HG03097 (cell line): Measurements from ENCODE around the gene SMAD1.
A peak's percentile ranks its signal among the peaks of the same experiment; 100 is the strongest.
"Not testable (repeated sequence)": the region's sequence is repeated elsewhere in the genome, so short reads cannot be mapped to it uniquely, and the experiment has no call there.

Source experiments
- ATAC-seq: cut with Tn5 transposase; IDR thresholded peaks from one replicate; pipeline ENCODE4 v1.9.1; 2021; ENCODE audit not compliant: unreplicated experiment, low FRiP score

The SMAD1 gene

DNA sequence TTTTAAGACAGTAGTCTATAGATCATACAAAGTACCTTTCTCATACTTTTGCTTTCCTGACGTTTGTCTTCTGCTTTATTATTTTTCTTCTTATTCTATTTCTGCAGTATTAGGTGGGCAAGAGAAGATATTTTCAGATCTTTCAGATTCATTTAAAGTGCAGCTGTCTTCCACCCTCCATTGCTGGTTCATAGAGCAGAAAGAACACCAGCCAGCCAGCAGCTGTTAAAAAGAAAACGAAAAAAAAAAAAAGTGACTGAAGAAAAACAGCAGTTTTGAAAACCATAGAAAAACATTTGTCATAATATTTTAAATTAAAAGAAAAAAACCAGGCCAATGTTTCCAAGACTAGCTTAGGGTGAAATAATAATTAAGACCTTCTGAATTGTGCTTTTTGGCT lies 42.9 kb downstream of the SMAD1 start:
- no peak for ATAC-seq

GRCh38 chr4:145525291-145525740 lies 43.7 kb downstream of the SMAD1 start:
- ATAC-seq: no peak

DNA sequence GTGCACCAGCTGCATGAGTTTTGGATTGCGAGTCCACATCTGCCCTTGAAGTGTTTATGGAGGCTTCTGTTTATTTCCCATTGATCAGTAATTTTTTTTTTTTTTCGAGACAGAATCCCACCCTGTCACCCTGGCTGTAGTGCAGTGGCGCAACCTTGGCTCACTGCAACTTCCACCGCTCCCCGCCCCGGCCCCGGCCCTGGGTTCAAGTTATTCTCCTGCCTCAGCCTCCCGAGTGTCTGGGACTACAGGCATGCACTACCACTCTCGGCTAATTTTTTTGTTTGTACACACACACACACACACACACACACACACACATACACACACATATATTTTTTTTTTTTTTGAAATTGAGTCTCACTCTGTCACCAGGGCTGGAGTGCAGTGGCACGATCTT lies 46.1 kb downstream of the SMAD1 start:
- no peak for ATAC-seq

GRCh38 chr4:145528601-145529000 lies 46.9 kb downstream of the SMAD1 start:
- ATAC-seq: no peak

DNA sequence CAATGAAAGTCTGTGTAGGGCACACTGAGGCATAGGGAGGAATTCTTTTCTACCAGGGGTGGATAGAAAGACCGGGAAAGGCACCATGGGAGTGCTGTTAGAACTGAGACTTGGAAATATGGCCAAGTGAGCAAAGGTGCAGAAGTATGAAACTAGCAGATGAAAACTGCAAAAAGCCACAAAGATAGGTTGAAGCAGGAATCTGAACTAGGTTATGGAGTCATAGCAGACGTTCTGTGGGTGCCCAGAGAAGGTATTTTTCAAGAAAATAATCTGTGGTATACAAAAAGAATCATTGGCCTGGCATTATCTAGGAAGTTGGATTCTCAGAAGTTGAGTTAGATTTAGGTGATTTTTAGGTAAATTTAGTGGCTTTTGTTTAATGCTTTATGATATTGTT lies 48.5 kb downstream of the SMAD1 start:
- no peak for ATAC-seq

DNA sequence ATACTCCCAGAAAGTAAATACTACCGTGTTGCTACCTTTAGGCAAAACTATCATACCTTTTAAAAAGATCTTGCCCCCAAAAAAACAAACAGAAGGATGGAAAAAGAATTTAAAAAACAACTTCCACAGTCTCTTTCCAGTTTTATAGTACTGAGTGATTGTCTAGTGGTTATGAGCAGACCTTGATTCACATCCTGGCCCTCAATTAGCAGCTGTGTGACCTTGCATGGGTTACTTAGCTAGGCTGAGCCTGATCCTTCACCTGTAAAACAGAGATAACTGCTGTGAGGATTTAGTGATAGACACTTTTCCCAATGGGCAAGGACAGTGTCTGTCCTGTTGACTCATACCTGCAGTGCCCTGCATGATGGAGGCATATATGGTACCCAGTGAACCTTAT lies 49.0 kb downstream of the SMAD1 start:
- no peak for ATAC-seq

- ATAC-seq: no peak
Measured at GRCh38 chr4:145531223-145531622, 49.6 kb downstream of the SMAD1 start.

- ATAC-seq: no peak
Measured at GRCh38 chr4:145531859-145532258, 50.2 kb downstream of the SMAD1 start.

- no peak for ATAC-seq
Measured at GRCh38 chr4:145533001-145533400, 51.3 kb downstream of the SMAD1 start.

DNA sequence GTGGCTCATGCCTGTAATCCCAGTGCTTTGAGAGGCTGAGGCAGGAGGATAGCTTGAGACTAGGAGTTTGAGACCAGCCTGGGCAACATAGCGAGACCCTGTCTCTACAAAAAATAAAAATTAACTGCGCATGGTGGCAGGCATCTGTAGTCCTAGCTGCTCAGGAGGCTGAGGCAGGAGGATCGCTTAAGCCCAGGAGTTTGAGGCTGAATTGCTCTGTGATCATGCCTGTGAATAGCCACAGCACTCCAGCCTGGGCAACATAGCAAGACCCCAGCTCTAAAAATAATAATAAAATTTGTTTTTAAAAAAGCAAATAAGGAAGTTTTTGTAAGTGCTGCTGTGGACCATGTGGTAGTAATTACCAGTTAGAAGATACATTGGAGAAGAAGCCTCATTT lies 51.8 kb downstream of the SMAD1 start:
- ATAC-seq: not testable (repeated sequence)

DNA sequence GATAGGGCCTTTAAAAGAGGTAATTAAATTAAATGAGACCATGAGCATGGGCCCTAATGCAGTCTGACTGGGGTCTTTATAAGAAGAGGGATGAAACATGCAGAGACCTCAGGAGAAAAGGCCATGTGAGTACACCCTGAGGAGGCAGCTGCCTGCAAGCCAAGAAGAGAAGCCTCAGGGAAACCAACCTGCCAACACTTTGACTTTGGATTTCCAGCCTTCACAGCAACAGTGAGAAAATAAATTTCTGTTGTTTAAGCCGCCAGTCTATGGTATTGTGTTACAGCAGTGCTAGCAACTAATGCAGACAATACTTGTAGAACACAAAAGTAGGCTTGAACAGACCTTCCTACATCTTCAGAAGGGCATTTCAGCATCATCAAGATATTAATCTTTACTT lies 52.3 kb downstream of the SMAD1 start:
- no peak for ATAC-seq

DNA sequence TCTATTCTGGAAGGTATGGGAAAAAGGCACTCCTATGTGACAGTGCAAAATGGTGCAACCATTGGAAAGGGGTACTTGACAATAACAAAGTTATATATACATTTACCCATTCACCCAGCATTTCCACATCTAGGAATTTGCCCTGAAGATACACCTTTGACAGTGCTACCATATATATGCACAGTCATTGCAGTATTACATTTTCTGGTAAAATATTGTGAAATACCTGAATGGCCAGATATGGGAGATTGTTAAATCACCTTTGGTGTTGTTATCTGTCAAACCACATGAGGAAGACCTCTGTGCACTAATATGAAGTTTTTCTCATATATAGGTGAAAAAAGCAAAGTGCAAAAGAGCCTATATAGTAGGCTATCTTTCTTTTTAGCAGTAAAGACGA lies 53.5 kb downstream of the SMAD1 start:
- ATAC-seq: no peak

- ATAC-seq: no peak
Measured at GRCh38 chr4:145536044-145536443, 54.4 kb downstream of the SMAD1 start.

DNA sequence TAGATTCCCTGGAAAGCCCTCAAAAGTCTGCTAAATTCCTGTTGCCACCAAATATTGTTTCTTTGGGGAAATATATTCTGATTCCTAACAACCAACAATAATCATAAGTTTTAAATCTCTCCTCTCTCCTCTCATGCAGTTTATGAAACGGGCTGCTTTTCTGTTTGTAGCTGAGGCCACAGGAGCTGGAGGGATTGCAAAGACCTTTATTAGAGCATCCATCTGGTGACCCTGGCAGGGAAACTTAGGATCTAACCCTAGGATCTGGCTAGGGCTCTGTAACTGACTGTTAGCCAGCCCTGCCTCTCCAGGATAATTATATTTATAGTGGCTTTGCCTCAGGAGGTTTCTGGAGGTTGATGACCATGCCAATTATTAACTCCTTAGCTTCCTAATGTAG lies 56.9 kb downstream of the SMAD1 start:
- ATAC-seq: no peak

- no peak for ATAC-seq
Measured at GRCh38 chr4:145539671-145540070, 58.0 kb downstream of the SMAD1 start.

- no peak for ATAC-seq
Measured at GRCh38 chr4:145540235-145540634, 58.6 kb downstream of the SMAD1 start.

DNA sequence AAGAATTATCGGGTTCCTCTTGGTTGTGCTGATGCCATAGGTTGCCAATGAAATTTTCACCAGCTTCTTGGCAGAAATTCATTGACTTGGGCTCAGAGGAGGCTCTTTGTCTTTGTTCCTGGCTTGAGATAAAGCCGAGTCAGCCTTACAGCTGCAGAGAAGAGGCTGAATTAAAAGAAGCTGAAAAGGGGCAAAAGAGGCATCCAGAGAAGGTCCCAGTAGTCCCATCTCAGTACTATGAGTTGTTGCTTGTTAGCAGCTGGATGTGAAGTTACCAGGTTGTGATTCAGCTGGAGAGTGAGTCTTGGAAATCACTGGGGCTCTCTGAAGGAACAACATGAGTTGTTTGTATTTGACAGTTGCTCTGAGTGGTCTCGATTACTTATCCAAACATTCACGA lies 59.7 kb downstream of the SMAD1 start:
- ATAC-seq: no peak

DNA sequence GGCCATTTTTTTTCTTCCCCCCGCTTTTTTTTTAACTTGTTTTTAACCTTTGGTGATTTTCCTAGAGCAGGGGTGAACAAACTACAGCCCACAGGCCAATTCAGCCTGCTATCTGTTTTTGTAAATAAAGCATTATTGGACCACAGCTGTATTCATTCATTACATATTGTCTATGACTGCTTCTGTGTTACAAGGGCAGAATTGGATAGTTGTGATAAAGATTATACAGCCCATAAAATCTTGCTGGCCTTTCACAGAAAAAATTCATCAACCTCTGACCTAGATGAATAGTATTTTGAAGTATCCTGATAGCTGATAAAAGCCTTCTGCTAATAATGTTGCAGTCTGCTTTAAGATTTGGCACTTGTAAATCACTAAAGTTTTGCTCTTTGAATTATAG lies 63.4 kb downstream of the SMAD1 start:
- ATAC-seq: no peak

GRCh38 chr4:145545538-145546174 lies 64.0 kb downstream of the SMAD1 start:
- no peak for ATAC-seq

GRCh38 chr4:145546175-145546915 lies 64.7 kb downstream of the SMAD1 start:
- no peak for ATAC-seq

- no peak for ATAC-seq
Measured at GRCh38 chr4:145551660-145552059, 70.0 kb downstream of the SMAD1 start.

GRCh38 chr4:145552181-145552822 lies 70.6 kb downstream of the SMAD1 start:
- peak; percentile 65 for ATAC-seq
